C4-2B (cell line): ENCODE measurements around the gene NBPF1.
"Not testable (repeated sequence)": the region's sequence is repeated elsewhere in the genome, so short reads cannot be mapped to it uniquely, and the experiment has no call there.

Experiments
- H3K27ac ChIP-seq: fragments of 450-650 bp; 2 replicates; pipeline ENCODE4 v1.5.1; 2017
- ZFX ChIP-seq: fragments of 450-650 bp; IDR thresholded peaks from 2 replicates; pipeline ENCODE4 v1.6.1; 2017
- TF ChIP-seq, protein P1 (sequence below): fragments of 450-650 bp; conservative IDR thresholded peaks from 2 replicates; pipeline ENCODE4 v1.5.1; 2017; ENCODE audit warnings: mild to moderate bottlenecking

The NBPF1 gene

DNA sequence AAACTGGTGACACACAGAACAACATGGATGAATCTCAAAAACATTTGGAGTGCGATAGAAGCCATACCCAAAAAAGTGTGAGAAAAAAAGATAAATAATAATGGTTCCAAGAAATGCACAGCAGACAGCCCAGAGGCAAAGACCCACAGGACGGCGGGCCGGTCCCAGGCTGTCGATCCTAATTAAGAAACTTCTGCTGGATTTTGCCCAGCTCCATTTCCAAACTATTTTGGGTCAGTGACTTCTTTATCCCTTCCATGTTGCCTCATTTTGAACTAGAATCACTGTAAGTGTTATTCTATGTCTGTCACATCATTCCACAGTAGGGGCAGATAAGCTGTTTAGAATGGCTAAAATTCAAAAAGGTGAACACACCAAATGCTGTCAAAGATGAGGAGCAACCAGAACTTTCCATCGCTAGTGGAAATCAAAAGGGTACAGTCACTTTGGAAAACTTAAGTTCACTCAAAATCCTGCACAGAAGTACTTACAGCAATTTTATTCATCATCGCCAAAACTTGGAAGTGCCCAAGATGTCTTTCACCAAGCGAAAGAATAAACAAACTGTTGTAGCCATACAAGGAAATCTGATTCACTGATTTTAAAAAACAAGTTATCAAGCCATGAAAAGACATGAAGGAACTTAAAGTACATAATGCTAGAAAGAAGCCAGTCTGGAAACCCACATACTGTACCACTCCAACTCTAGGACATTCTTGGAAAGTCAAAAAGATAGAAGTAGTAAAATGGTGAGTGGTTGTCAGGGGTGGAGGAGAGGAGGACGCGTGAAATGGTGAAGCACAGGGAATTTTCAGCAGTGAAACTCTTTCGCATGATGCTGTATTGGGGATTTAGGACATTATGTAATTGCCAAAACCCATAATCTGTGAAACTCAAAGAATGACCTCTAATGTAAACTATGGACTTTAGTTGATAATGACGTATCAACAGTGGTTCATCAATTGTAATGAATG, 7.5 kb downstream of the NBPF1 start:
- TF ChIP-seq ZFX: no peak
- TF ChIP-seq, protein P1, sequence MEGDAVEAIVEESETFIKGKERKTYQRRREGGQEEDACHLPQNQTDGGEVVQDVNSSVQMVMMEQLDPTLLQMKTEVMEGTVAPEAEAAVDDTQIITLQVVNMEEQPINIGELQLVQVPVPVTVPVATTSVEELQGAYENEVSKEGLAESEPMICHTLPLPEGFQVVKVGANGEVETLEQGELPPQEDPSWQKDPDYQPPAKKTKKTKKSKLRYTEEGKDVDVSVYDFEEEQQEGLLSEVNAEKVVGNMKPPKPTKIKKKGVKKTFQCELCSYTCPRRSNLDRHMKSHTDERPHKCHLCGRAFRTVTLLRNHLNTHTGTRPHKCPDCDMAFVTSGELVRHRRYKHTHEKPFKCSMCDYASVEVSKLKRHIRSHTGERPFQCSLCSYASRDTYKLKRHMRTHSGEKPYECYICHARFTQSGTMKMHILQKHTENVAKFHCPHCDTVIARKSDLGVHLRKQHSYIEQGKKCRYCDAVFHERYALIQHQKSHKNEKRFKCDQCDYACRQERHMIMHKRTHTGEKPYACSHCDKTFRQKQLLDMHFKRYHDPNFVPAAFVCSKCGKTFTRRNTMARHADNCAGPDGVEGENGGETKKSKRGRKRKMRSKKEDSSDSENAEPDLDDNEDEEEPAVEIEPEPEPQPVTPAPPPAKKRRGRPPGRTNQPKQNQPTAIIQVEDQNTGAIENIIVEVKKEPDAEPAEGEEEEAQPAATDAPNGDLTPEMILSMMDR: no peak
- peak overlapping the region; percentile 90 for H3K27ac ChIP-seq

DNA sequence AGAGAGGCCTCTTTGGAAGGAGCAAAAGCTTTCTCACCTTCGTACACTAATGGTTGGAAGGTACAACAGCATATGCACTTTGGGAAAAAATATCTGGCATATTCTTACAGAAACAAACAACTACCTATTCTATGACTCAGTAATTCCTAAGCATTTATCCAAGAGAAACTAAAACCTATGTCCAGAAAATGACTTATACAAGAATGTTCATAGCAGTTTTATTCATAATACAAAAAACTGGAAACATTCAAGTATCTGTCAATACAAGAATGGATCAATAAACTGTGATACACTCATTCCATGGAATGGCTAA, 8.2 kb downstream of the NBPF1 start:
- H3K27ac ChIP-seq: peak overlapping the region; percentile 77
- TF ChIP-seq ZFX: no peak
- TF ChIP-seq, protein P1: no peak

DNA sequence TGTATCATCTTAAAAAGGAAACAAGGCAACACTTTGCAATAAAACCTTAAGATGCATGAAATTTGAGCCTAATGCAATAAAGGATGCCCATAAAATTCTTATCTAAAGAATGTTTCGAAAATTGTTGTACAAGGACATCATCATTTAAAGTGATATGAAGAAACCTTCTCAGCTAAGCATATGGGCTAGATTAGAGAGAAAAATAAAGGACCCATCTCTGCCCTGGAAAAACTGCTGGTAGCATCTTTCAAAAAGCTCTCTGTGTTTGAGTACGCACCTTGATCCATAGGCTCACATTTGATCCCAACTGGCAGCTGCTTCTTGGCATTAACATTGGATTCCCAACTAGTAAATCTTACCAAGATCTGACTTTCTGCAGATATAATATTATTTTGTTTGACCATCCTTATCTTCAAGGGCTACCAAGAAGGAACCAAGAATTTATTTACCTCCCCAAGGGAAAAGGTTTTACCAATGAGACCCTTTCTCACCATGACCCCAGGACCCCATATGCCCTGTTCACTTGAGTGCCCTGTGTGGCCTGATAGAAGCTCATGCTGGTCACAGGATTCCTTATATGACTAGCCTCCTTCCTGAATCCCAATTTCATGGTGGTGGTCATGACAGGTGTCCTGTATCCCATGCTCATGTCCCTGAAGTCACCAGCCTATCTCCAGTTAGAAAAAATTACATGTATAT, 8.7 kb downstream of the NBPF1 start:
- H3K27ac ChIP-seq: peak overlapping the region; percentile 77; the same call in 1 of the 2 replicates

DNA sequence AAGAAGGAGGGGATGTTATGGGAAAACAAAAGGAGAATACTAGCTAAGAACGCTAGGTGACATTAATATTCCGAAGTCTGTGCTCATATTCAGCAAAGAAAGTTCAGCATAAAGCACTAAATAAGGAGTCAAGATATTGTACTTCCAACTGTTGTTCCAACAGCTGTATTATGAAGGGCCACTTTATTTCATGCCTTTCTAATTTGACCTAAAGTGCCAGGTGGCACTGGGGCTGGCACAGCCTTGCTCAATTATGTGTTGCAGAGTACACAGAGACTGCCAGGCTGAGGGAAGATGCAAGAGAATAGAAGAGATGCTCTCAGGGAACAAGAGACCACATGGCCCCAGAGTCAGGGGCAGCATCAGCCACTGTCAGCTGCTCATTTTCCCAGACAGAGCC, 9.7 kb downstream of the NBPF1 start:
- not testable (repeated sequence) for H3K27ac ChIP-seq

DNA sequence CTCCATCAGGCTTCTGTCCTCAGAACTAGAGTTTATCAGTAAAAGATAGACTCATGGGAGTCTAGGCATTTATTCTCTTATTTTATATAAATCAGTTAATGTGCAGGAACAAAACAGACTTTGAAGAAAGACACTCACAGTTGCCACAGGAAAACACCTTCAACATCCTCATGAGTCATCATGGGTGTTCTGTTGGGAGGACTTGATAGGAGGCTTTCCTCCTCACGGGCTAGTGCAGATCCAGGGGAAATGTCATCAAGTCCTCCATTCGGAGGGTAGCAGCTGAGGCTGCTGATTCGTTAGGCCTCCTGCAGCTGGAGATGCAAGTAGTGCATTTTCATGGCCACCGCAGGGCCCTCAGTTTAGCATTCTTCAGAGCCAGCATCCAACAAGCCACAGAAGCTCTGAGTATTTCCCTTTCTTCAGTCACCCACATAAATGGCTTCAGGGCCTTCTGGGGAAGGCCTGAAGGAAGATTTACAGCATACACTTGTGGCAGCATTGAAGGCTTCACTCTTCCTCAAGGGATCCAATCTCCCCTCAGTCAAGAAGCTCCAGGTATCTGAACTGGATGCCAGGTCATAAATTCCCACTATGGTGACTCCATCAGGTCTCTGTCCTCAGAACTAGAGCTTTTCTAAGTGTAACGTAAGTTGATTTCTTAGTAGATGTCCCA, 10.9 kb downstream of the NBPF1 start:
- H3K27ac ChIP-seq: not testable (repeated sequence)

DNA sequence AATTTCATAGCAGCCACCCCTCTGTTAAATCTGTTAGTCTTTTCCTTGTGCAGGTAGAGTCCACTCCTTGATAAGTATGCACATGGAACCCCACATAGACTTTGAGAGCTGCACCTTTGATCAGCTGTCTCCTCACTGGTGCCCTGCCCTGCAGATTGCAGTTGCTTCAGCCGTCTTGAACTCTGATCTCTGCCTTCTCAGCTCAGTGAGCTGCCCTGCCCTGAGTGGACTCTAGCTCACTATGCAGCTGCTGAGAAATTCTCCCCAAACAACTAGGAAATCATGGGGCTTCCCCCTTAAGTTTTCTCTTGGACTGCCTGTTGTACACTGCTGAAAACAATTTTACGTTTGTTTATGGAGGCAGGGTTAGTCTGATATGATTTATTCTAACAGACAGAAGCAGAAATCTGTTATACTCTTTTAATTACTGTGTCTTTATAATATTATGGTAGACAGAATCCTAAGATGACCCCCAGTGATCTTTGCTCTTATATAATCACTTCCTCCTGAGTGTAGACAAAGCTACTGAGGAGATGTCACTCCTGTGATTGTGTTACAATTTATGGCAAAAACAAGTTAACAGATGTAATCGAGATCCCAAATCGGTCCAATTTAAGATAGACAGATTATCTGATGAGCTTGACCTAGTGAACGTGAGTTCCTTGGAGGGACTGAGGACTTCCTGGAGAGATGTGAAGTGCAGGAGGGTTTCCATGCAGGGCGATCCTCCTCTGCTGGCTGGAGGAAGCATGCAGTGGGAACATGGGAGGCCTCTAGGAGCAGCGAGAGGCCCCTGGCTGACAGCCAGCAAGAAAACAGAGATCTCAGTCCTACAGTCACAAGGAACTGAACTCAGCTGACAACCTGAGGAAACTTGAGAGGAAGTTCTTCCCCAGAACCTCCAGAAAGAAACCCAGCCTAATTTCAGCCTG, 12.2 kb downstream of the NBPF1 start:
- not testable (repeated sequence) for H3K27ac ChIP-seq

DNA sequence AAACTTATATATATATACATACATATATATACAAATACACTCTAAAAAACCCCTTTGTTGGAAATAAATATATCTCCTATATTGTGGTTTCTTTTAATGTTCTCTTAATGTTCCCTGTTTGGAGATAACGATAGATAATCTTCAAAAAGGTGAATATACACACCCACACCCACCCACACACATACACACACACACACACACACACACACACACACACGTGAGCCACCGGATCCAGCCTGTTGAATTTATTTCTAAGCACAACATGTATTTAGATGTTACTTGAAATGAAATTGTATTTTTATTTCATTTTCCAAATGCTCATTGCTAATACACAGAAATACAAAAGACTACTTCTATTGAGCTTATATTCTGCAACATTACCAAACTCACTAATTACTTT, 14.0 kb downstream of the NBPF1 start:
- H3K27ac ChIP-seq: not testable (repeated sequence)

DNA sequence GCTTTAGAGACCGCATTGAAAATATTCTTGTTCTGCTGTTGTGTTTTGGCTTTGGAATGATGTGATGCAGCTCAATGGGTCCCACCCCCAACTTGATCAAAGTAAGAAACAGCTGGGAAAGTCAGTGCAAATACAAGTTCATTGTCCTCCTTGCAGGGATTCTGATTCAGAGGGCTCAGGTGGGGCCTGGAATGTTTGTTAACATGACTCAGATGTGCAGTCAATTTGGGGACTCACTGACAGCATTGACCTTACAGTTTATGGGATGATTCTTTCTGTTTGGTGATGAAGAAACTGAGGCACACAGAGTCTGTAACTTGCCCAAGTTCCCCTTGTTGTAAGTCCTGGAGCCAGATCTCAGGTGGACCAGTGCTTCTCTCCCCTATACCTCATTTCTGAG, 18.1 kb downstream of the NBPF1 start:
- not testable (repeated sequence) for H3K27ac ChIP-seq

DNA sequence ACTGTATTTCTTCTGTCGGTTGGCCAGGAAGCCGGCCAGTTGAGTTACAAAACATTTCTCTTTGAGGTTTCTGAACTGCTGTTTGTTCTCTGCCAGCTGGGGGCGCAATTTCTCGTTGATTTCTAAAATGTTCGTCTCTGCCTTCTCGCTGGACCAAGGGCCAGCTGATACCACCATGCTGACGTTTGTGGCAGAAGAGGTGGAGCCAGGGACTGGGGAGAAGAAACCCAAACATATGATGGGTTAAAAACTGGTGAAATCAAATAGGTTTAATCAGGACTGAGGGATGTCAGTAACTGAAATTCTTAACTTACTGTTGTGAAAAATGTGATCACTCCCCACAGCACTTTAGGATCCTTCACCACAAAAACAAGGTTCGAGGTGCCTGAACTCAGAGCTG, 21.5 kb downstream of the NBPF1 start:
- H3K27ac ChIP-seq: not testable (repeated sequence)

DNA sequence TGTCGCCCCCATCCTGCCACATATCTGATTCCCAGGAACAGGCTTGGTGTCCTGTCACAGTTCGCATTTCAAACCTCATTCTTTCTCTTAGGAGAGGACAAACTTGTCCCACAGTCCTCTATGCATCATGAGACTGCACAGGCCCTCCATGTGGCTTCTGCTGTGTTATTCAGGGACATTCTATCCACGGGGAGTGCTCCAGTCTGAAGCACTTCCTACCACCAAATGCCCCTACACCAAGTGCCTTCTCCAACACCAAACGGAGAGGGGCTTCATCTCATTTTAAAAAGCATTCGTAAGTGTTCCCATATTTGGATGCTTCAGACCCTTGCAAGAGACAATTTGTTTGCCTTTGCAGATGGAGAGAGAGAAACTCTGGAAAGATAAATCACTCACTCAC, 25.3 kb downstream of the NBPF1 start:
- not testable (repeated sequence) for H3K27ac ChIP-seq

DNA sequence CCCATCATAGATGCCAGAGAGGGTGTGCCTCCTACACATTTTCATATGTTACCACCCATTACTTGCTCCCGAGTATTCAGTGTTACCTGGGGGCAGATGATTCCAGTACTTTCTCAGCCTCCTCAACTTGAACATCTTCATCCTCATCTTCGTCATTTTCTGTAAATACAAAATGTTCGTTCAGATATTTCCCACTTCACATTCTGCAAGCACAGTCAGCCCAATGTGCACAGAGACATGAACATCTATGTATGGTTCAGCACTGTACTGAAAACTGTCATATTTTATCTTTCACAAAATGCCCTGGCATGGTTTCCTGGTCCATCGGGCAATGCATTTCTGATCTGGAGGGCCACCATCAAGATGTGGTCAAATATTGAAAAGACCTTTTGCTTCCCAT, 25.7 kb downstream of the NBPF1 start:
- not testable (repeated sequence) for H3K27ac ChIP-seq

DNA sequence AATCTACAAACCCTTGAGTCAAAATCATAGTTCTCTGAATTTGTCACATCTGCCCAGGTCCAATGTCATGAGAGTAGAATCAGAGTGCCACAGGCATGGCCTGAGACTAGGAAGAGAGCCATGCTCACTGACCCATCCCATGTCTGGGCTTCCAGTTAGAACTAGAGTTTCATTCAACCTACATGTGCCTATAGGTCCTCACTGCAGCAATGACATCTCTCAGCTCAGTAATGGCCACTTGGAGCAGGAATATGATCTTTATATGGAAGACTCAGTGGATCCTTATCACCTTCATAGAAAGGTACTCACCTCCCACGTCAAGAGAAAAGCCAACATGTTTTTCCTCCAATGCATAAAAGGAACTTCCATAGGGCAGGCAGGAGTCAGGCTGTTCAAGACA, 48.0 kb downstream of the NBPF1 start:
- H3K27ac ChIP-seq: not testable (repeated sequence)

DNA sequence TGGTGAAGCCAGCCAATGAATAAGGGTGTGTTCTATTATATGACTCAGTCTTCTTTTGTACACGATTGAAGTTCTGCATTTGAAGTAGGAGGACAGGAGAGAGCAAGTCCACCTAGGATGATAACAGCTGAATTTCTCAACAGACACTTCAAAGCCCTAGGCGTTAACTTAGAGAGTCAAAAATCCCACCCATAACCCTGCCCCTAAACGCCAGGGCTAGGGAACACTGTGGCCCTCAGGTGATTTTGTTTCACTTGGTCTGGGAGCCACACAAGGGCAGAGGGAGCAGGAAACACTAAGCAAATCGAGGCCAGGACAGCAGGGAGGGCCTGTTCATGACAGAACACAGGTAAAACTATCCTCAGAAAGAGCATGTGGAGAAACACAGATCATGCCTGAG, 52.3 kb downstream of the NBPF1 start:
- H3K27ac ChIP-seq: not testable (repeated sequence)

DNA sequence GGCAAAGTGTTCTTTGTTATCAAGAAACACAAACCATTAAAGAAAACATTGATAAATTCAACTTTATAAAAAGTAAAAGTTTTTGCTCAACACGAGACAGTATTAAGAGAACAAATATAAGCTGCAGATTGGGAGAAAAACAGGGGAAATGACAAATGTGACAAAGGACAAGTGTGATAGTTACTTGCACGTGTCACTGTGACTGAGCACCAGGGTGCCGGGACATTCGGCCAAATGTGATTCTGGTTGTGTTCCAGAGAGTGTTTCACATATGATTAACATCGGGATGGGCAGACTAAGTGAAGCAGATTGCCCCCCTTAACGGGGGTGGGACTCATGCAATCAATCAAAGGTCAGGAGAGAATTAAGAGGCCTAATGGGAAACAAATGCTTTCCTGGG, 52.9 kb downstream of the NBPF1 start:
- H3K27ac ChIP-seq: not testable (repeated sequence)

DNA sequence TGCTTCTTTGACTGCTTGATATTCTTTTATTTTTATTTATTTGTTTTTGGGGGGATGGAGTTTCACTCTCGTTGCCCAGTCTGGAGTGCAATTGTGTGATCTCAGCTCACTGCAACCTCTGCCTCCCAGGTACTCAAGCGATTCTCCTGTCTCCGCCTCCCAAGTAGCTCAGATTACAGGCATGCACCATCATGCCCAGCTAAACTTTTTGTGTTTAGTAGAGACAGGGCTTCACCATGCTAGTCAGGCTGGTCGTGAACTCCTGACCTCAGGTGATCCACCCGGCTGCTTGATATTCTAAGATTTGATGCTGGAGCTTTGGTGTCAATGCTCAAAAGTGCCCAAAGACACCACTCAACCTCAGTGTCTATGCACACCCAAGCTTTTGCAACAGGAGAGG, 53.7 kb downstream of the NBPF1 start:
- not testable (repeated sequence) for H3K27ac ChIP-seq

DNA sequence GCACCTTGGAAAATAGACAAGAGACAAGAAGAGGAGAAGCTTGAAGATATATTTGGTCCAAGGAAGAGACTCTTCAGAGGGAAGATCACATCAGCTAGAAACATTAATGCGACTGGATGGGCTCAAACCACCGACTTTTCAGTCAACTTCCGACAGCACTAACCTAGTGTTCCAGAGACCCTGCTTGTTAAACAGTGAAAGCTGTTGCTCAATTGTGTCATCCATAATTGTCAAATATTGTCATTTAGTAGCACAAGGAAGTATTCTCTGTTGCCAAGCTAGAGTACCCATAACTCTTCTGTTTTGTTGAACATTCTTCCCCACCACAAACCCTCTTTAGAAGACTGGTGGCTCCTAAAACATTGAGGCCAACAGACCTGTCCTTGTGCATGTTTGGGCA, 56.3 kb downstream of the NBPF1 start:
- H3K27ac ChIP-seq: not testable (repeated sequence)

DNA sequence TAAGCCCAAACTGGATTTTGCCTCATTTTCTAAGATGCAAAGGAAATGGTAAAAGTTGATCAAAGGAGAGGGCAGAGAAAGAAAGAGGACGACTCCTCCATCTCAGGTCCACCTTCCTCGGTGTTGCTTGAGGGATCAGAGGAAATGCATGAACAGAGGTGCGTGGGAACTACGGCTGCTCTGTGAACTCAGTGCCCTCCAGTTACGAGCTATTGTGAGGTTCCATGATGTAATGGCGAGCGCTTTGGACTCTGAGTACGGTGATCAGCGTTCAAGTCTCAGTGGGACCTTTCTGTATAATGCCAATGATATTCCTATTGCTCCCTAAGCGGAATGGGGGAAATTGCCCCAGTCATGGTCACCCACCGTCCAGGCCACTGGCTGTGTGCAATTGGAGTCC, 60.1 kb downstream of the NBPF1 start:
- not testable (repeated sequence) for H3K27ac ChIP-seq
